ENCODE results near the gene SLC13A1. TPM values are rescaled to one million over a fixed set of nuclear protein-coding genes. Genes with fewer than 3 reads are reported as not detected.
"Not testable (repeated sequence)": the region's sequence is repeated elsewhere in the genome, so short reads cannot be mapped to it uniquely, and the experiment has no call there.

Gene SLC13A1
- total RNA-seq, 6 donors from 2014 or later, result not detected

- Histone ChIP-seq H3K36me3 (no peaks in the 10 kb centered on the region), H3K4me3 (no peak overlapping the region), H3K27me3 (no peaks in the 10 kb centered on the region), H3K9me3 (no peaks in the 10 kb centered on the region), H3K4me1 (no peaks in the 10 kb centered on the region), H3K27ac (no peak overlapping the region)
- TF ChIP-seq CTCF (IDR thresholded peaks at IDR 0.05) (no peak), EP300 (IDR thresholded peaks at IDR 0.05) (no peak), POLR2AphosphoS5 (IDR thresholded peaks at IDR 0.05) (no peak), POLR2A (IDR thresholded peaks at IDR 0.05) (no peak)
- DNase-seq (no peak), ATAC-seq (ENCODE audit: low FRiP score in 2 of 2) (no peak)
- WGBS, 2 donors, result 76 to 83% methylated on average over 1 of the region's 1 CpG
Observed at GRCh38 chr7:123096434-123096833, 103.3 kb downstream of the SLC13A1 start.

- H3K27me3 ChIP-seq, result no peaks in the 10 kb centered on the region
- H3K4me1 ChIP-seq, result no peaks in the 10 kb centered on the region
- H3K27ac ChIP-seq, result no peak overlapping the region
- DNase-seq (no peak), ATAC-seq (ENCODE audit: low FRiP score in 2 of 2) (no peak)
- 82 to 89% methylated on average over 2 of the region's 2 CpGs for WGBS, 2 donors
- no peaks in the 10 kb centered on the region for H3K36me3 ChIP-seq
- H3K4me3 ChIP-seq, result no peak overlapping the region
- TF ChIP-seq POLR2AphosphoS5 (IDR thresholded peaks at IDR 0.05) (no peak), CTCF (IDR thresholded peaks at IDR 0.05) (no peak), EP300 (IDR thresholded peaks at IDR 0.05) (no peak), POLR2A (IDR thresholded peaks at IDR 0.05) (no peak)
- H3K9me3 ChIP-seq, result no peaks in the 10 kb centered on the region
Observed at GRCh38 chr7:123090456-123090855, 109.3 kb downstream of the SLC13A1 start.

GRCh38 chr7:123086910-123087309 lies 112.9 kb downstream of the SLC13A1 start:
- 95 to 100% methylated on average over 1 of the region's 1 CpG for WGBS, 2 donors
- not testable (repeated sequence) for DNase-seq; H3K27me3 ChIP-seq; H3K4me1 ChIP-seq; H3K36me3 ChIP-seq; ATAC-seq (ENCODE audit: low FRiP score in 2 of 2); H3K4me3 ChIP-seq; H3K9me3 ChIP-seq; H3K27ac ChIP-seq

- WGBS, 2 donors, result 86 to 90% methylated on average over 9 of the region's 9 CpGs
- H3K27me3 ChIP-seq; H3K9me3 ChIP-seq; H3K27ac ChIP-seq; H3K36me3 ChIP-seq; H3K4me3 ChIP-seq; H3K4me1 ChIP-seq; ATAC-seq (ENCODE audit: low FRiP score in 2 of 2): not testable (repeated sequence)
- DNase-seq, result peak in 1 of 2 donors; percentile 6
Observed at GRCh38 chr7:123084861-123085260, 114.9 kb downstream of the SLC13A1 start.

GRCh38 chr7:123079021-123079420 lies 120.7 kb downstream of the SLC13A1 start:
- DNase-seq (no peak), ATAC-seq (ENCODE audit: low FRiP score in 2 of 2) (no peak)
- H3K36me3 ChIP-seq, result no peaks in the 10 kb centered on the region
- H3K4me3 ChIP-seq, result no peak overlapping the region
- TF ChIP-seq EP300 (IDR thresholded peaks at IDR 0.05), result no peak
- no peak for TF ChIP-seq POLR2A (IDR thresholded peaks at IDR 0.05)
- TF ChIP-seq POLR2AphosphoS5 (IDR thresholded peaks at IDR 0.05), result no peak
- no peak for TF ChIP-seq CTCF (IDR thresholded peaks at IDR 0.05)
- H3K27me3 ChIP-seq, result no peaks in the 10 kb centered on the region
- H3K9me3 ChIP-seq, result no peaks in the 10 kb centered on the region
- H3K27ac ChIP-seq, result no peak overlapping the region
- H3K4me1 ChIP-seq, result no peaks in the 10 kb centered on the region
- 78 to 90% methylated on average over 1 of the region's 1 CpG for WGBS, 2 donors

- DNase-seq (no peak), ATAC-seq (ENCODE audit: low FRiP score in 2 of 2) (no peak)
- Histone ChIP-seq H3K36me3 (no peaks in the 10 kb centered on the region), H3K4me1 (no peaks in the 10 kb centered on the region), H3K27me3 (no peaks in the 10 kb centered on the region), H3K4me3 (no peak overlapping the region), H3K9me3 (no peaks in the 10 kb centered on the region), H3K27ac (no peak overlapping the region)
- TF ChIP-seq POLR2A (IDR thresholded peaks at IDR 0.05) (no peak), POLR2AphosphoS5 (IDR thresholded peaks at IDR 0.05) (no peak), CTCF (IDR thresholded peaks at IDR 0.05) (no peak), EP300 (IDR thresholded peaks at IDR 0.05) (no peak)
- 15 to 34% methylated on average over 4 of the region's 4 CpGs for WGBS, 2 donors
Observed at GRCh38 chr7:123075838-123076467, 123.8 kb downstream of the SLC13A1 start.
